Esophagus muscularis mucosa (tissue), 4 donors: ENCODE measurements around the gene ATP9A. TPM values are rescaled to one million over a fixed set of nuclear protein-coding genes. Genes with fewer than 3 reads are reported as not detected.
"Not testable (repeated sequence)": the region's sequence is repeated elsewhere in the genome, so short reads cannot be mapped to it uniquely, and the experiment has no call there.

Experiments used
- DNase-seq: peaks from one replicate; pipeline ENCODE4 v3.0.0-alpha.2; 2017; ENCODE audit errors: extremely low spot score
- H3K27ac ChIP-seq, 4 donors: fragments of 200-600 bp; sonication (generic); replicated peaks in 1 of 4; 1 replicate in 3 of 4; 2 replicates in 1 of 4; pipeline ENCODE4 v1.5.1; 2016 to 2019; ENCODE audit warnings: mild to moderate bottlenecking in 1 of 4
- H3K27me3 ChIP-seq, 4 donors: fragments of 200-600 bp; sonication (generic); one replicate each; pipeline versions ENCODE4 v1.5.1 to v1.6.0; 2016 to 2019
- H3K36me3 ChIP-seq, 4 donors: fragments of 200-600 bp; sonication (generic); one replicate each; pipeline ENCODE4 v1.5.1; 2016 to 2019
- H3K4me1 ChIP-seq, 4 donors: fragments of 200-600 bp; sonication (generic); one replicate each; pipeline ENCODE4 v1.5.1; 2016 to 2019
- H3K4me3 ChIP-seq, 4 donors: fragments of 200-600 bp; sonication (generic); 1 replicate in 2 of 4; 2 replicates in 2 of 4; pipeline ENCODE4 v1.5.1; 2016 to 2019; ENCODE audit warnings: mild to moderate bottlenecking in 4 of 4, moderate library complexity in 1 of 4
- H3K9me3 ChIP-seq, 4 donors: fragments of 200-600 bp; sonication (generic); 1 replicate in 3 of 4; 2 replicates in 1 of 4; pipeline ENCODE4 v1.5.1; 2016 to 2019
- EP300 ChIP-seq: sonication (generic); formaldehyde crosslinking; IDR thresholded peaks from one replicate; pipeline ENCODE4 v1.6.1; 2017; ENCODE audit warnings: antibody characterized with exemption
- POLR2A ChIP-seq: fragments of 450-650 bp; IDR thresholded peaks from one replicate; pipeline ENCODE4 v1.6.1; 2017; ENCODE audit warnings: antibody characterized with exemption, moderate library complexity, mild to moderate bottlenecking, low read depth
- POLR2AphosphoS5 ChIP-seq, 2 donors: sonication (generic); formaldehyde crosslinking; IDR thresholded peaks; one replicate each; pipeline ENCODE4 v1.6.1; 2017; ENCODE audit warnings: antibody characterized with exemption in 2 of 2
- WGBS: methylation state at CpG from one replicate; pipeline ENCODE4 v1.1.5; 2018; 5-methylcytosine and 5-hydroxymethylcytosine counted together
- intact Hi-C: fragments of 100-400 bp; cut with DNase I; formaldehyde crosslinking; loops from one replicate; pipeline ENCODE4 v1.15.1; 2023
- total RNA-seq, 4 donors: library from RNA; depleted of rRNA; stranded (reverse); fragments of >200 nt; gene quantifications; one replicate each; pipeline versions ENCODE4 v1.1.0 to v1.2.1, GENCODE V29; 2016
- TF ChIP-seq, protein P1 (sequence below), 3 experiments: fragments of 200-600 bp in 2 of 3; fragments of 450-650 bp in 1 of 3; sonication (generic) in 2 of 3; IDR thresholded peaks; one replicate each; pipeline ENCODE4 v1.5.1; 2017 to 2019; ENCODE audit warnings: antibody characterized with exemption in 3 of 3, mild to moderate bottlenecking in 2 of 3, moderate library complexity in 1 of 3

Gene ATP9A
- total RNA-seq, 4 donors from 2014 or later, result 44.4 to 70.9 (median 56.0) TPM

- no peak for DNase-seq
- peaks cover 0 to 8% (median 5%) of the 10 kb centered on the region in 4 donors for H3K4me1 ChIP-seq
- no peak for TF ChIP-seq EP300
- TF ChIP-seq, protein P1, sequence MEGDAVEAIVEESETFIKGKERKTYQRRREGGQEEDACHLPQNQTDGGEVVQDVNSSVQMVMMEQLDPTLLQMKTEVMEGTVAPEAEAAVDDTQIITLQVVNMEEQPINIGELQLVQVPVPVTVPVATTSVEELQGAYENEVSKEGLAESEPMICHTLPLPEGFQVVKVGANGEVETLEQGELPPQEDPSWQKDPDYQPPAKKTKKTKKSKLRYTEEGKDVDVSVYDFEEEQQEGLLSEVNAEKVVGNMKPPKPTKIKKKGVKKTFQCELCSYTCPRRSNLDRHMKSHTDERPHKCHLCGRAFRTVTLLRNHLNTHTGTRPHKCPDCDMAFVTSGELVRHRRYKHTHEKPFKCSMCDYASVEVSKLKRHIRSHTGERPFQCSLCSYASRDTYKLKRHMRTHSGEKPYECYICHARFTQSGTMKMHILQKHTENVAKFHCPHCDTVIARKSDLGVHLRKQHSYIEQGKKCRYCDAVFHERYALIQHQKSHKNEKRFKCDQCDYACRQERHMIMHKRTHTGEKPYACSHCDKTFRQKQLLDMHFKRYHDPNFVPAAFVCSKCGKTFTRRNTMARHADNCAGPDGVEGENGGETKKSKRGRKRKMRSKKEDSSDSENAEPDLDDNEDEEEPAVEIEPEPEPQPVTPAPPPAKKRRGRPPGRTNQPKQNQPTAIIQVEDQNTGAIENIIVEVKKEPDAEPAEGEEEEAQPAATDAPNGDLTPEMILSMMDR (IDR thresholded peaks at IDR 0.05), result no peak
- TF ChIP-seq POLR2A, result no peak
- TF ChIP-seq POLR2AphosphoS5 (IDR thresholded peaks at IDR 0.05), result no peak
- H3K27ac ChIP-seq, result no peak overlapping the region
- no peaks in the 10 kb centered on the region for H3K27me3 ChIP-seq
- no peak overlapping the region for H3K4me3 ChIP-seq
- no peaks in the 10 kb centered on the region for H3K9me3 ChIP-seq
- WGBS, result 88% methylated on average over 3 of the region's 3 CpGs
- intact Hi-C loops, result no loop called here
- H3K36me3 ChIP-seq, result peaks cover 1 to 34% (median 8%) of the 10 kb centered on the region in 4 donors
Observed at GRCh38 chr20:51661609-51662178, 106.5 kb downstream of the ATP9A start.

DNA sequence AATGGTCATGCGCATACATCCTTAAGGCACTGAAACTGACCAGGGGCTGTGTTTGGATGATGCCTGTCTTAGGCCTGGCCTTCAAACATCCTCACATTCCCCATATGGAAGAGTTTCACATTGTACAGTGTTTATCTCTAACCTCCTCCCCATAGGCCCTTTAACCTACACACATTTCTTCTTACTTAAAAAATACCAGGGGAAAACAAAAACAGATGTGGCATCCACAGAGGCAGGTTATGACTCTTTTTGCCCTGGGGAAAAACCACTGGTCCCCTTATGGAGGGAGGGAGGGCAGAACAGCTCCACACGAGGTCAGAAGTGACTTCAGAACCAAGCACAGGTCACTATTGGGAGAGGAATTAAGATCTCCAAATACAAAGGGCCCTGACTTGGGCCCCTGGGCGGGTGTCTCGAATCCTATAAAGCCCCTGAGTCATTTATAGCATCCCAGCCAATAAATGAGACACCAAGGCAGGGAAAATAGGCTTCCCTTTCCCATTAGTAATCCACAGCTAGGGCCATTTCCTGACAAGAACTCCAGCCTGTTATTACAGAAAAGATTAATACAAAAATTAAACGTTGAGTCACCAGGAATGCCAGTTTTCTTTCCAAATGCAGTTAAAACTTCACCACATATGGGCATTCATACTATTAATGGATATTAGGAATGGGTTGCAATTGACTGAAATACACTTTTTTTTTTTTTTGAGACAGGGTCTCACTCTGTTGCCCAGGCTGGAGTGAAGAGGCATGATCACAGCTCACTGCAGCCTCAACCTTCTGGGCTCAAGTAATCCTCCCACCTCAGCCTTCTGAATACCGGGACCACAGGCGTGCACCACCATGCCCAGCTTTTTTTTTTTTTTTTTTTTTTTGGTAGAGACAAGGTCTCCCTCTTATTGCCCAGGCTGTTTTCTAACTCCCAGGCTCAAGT lies 107.2 kb downstream of the ATP9A start:
- WGBS, result 69% methylated on average over 7 of the region's 7 CpGs
- H3K4me1 ChIP-seq, result peaks cover 0 to 8% (median 5%) of the 10 kb centered on the region in 4 donors
- no peaks in the 10 kb centered on the region for H3K9me3 ChIP-seq
- H3K27me3 ChIP-seq, result no peaks in the 10 kb centered on the region
- H3K27ac ChIP-seq, result no peak overlapping the region
- DNase-seq, result no peak
- TF ChIP-seq POLR2A (no peak), EP300 (no peak), POLR2AphosphoS5 (IDR thresholded peaks at IDR 0.05) (no peak)
- TF ChIP-seq, protein P1 (IDR thresholded peaks at IDR 0.05), result no peak
- H3K4me3 ChIP-seq, result no peak overlapping the region
- intact Hi-C loops, result no loop called here
- H3K36me3 ChIP-seq, result peaks cover 3 to 34% (median 13%) of the 10 kb centered on the region in 4 donors

DNA sequence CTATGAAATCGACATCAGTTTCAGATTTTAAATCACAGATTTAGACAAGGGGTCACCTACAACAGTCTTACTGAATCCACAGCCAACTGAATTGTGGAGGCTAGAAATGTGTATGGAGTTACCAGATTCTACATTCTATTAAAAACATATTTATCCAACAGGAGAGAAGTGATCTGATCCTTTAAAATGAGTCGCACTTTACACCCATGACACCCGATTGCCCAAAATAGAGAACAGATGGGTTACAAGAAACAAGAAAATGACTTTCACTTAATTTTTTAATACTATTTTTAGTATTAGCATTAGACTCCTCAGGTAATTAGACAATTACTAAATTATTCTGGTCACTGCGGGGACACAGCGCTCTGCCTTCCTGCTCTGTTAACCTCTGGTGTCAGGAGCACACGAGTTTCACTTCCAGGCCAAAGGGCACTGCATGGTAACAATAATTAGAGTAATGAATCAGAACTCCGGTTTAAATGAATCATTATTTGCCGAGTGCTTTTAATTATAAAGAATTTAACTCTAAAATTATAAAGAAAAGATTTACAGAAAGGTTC lies 108.6 kb downstream of the ATP9A start:
- no peak for TF ChIP-seq POLR2AphosphoS5 (IDR thresholded peaks at IDR 0.05)
- no peak for TF ChIP-seq POLR2A
- no peak for TF ChIP-seq EP300
- TF ChIP-seq, protein P1 (IDR thresholded peaks at IDR 0.05), result no peak
- intact Hi-C loops, result no loop called here
- Histone ChIP-seq H3K27ac (no peak overlapping the region), H3K4me1 (peaks cover 0 to 8% (median 5%) of the 10 kb centered on the region in 4 donors), H3K9me3 (no peaks in the 10 kb centered on the region), H3K4me3 (no peak overlapping the region), H3K27me3 (no peaks in the 10 kb centered on the region), H3K36me3 (peaks cover 3 to 44% (median 15%) of the 10 kb centered on the region in 4 donors)
- no peak for DNase-seq
- 84% methylated on average over 8 of the region's 8 CpGs for WGBS

DNA sequence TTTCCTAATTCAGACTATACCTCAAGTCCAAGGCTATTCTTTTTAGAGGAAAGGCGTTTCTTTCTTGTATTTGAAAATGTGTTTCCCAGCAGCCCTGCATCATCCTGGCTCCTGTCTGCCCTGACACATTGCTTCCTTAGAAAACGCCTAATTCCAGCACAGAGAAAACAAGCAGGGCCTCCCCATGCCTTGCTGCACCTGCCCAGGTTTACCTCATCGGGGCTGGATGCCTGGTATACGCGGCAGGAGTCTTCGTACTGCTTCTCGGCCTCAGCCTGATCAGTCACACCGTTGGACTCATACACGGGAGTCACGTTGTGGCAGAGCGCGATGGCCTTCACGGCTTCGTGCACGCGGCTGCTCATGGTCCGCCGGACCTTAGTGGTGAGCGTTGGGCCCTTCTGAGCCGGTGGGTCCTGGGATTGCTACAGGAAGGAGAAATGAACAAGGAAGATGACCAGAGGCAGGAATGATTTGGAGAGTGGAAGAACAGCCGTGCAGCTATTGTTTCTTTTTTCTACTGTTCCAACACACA lies 111.4 kb downstream of the ATP9A start:
- no peak overlapping the region for H3K27ac ChIP-seq
- H3K4me1 ChIP-seq, result peaks cover 0 to 16% (median 10%) of the 10 kb centered on the region in 4 donors
- intact Hi-C loops, result no loop called here

GRCh38 chr20:51656089-51656488 lies 112.1 kb downstream of the ATP9A start:
- not testable (repeated sequence) for H3K27ac ChIP-seq
- H3K36me3 ChIP-seq, result peaks cover 3 to 38% (median 18%) of the 10 kb centered on the region in 4 donors

More for the DNA sequence above, 111.4 kb downstream of the ATP9A start:
- 96% methylated on average over 21 of the region's 21 CpGs for WGBS
- DNase-seq, result no peak
- TF ChIP-seq POLR2A, result no peak
- TF ChIP-seq, protein P1 (IDR thresholded peaks at IDR 0.05), result no peak
- TF ChIP-seq POLR2AphosphoS5 (IDR thresholded peaks at IDR 0.05), result no peak
- no peak for TF ChIP-seq EP300
- no peak overlapping the region for H3K4me3 ChIP-seq
- peaks cover 3 to 38% (median 17%) of the 10 kb centered on the region in 4 donors for H3K36me3 ChIP-seq
- no peaks in the 10 kb centered on the region for H3K27me3 ChIP-seq
- H3K9me3 ChIP-seq, result no peaks in the 10 kb centered on the region

More at GRCh38 chr20:51656089-51656488, 112.1 kb downstream of the ATP9A start:
- H3K4me3 ChIP-seq, H3K9me3 ChIP-seq, intact Hi-C loops, DNase-seq, H3K27me3 ChIP-seq: not testable (repeated sequence)
- WGBS, result 95% methylated on average over 5 of the region's 5 CpGs
- H3K4me1 ChIP-seq, result peaks cover 0 to 16% (median 10%) of the 10 kb centered on the region in 4 donors
